HepG2 (cell line): ENCODE data around the gene SLC15A1. TPM values are rescaled to one million over a fixed set of nuclear protein-coding genes. Genes with fewer than 3 reads are reported as not detected.

Experiments
- ATAC-seq: fragments of 200-7000 bp; cut with Tn5 transposase; 3 replicates; pipeline ENCODE4 v1.9.1; 2020; ENCODE audit warnings: mild to moderate bottlenecking, moderate library complexity
- BruUV-seq: library from RNA; stranded (reverse); fragments of 400-500 nt; replicated peaks from 2 replicates; lab custom pipeline; 2021; lab: Mats Ljungman, UMichigan
- CTCF ChIA-PET: fragments of 300-600 bp; formaldehyde crosslinking; extraction: SDS; loops from one replicate; lab custom pipeline; 2021; ENCODE audit warnings: low total read pairs, inconsistent platforms, low intra/inter-chr PET ratio; lab: Yijun Ruan, JAX
- POLR2A ChIA-PET: fragments of 350-600 bp; sonication (Branson Sonifier 250); formaldehyde crosslinking; loops from one replicate; lab custom pipeline; 2020; ENCODE audit warnings: antibody characterized with exemption, inconsistent platforms; lab: Yijun Ruan, JAX
- DNase-seq: peaks from one replicate; pipeline ENCODE4 v3.0.0-alpha.2; 2015; ENCODE audit warnings: low spot score
- FAIRE-seq: peaks from 3 replicates; lab custom pipeline; 2011; peaks lifted over from hg19 to GRCh38; lab: Jason Lieb, UNC
- H2AFZ ChIP-seq: one replicate; pipeline ENCODE4 v1.6.1; 2011; ENCODE audit warnings: low read length, inconsistent platforms
- H3K27ac ChIP-seq: fragments of 300-600 bp; 3 replicates; pipeline ENCODE4 v1.8.0; 2011; ENCODE audit warnings: mixed run types, mild to moderate bottlenecking, mixed read lengths, low read length, inconsistent platforms; ENCODE audit not compliant: insufficient read depth; ENCODE audit errors: extremely low read length
- H3K27me3 ChIP-seq, 2 experiments: fragments of 200-600 bp in 1 of 2; 2 replicates in 1 of 2; 3 replicates in 1 of 2; pipeline versions ENCODE4 v1.6.0 to v1.8.0; 2011; ENCODE audit warnings: low read length in 2 of 2, mild to moderate bottlenecking in 2 of 2, moderate library complexity in 2 of 2, inconsistent platforms in 1 of 2; ENCODE audit not compliant: insufficient read depth in 2 of 2, control insufficient read depth in 1 of 2
- H3K36me3 ChIP-seq, 2 experiments: fragments of 200-600 bp in 1 of 2; replicated peaks in 1 of 2; 2 replicates in 1 of 2; 3 replicates in 1 of 2; pipeline versions ENCODE4 v1.5.1 to v1.8.0; 2011; ENCODE audit warnings: low read length in 2 of 2, inconsistent platforms in 1 of 2; ENCODE audit not compliant: insufficient read depth in 2 of 2, control insufficient read depth in 1 of 2
- H3K4me1 ChIP-seq: 2 replicates; pipeline ENCODE4 v1.5.1; 2012; ENCODE audit warnings: low read length, inconsistent platforms; ENCODE audit not compliant: insufficient read depth
- H3K4me2 ChIP-seq: 2 replicates; pipeline ENCODE4 v1.6.0; 2011; ENCODE audit warnings: low read depth, low read length, inconsistent platforms
- H3K4me3 ChIP-seq, 3 experiments: fragments of 200-600 bp in 1 of 3; sonication (generic), shearing (Covaris generic) in 1 of 3; replicated peaks in 1 of 3; 2 replicates each; pipeline ENCODE4 v1.5.1; 2011 to 2016; ENCODE audit warnings: low read length in 3 of 3, inconsistent platforms in 2 of 3, low read depth in 2 of 3, mild to moderate bottlenecking in 2 of 3, control low read depth in 1 of 3, mixed read lengths in 1 of 3; ENCODE audit not compliant: insufficient read depth in 1 of 3
- H3K79me2 ChIP-seq: one replicate; pipeline ENCODE4 v1.6.1; 2011; ENCODE audit warnings: low read length, inconsistent platforms; ENCODE audit not compliant: insufficient read depth
- H3K9ac ChIP-seq: 2 replicates; pipeline ENCODE4 v1.6.0; 2011; ENCODE audit warnings: mild to moderate bottlenecking, low read depth, low read length, inconsistent platforms; ENCODE audit not compliant: insufficient read depth
- H3K9me3 ChIP-seq: 2 replicates; pipeline ENCODE4 v1.5.1; 2012; ENCODE audit warnings: mild to moderate bottlenecking, low read length
- H4K20me1 ChIP-seq: 2 replicates; pipeline ENCODE4 v1.6.0; 2011; ENCODE audit warnings: inconsistent platforms, mild to moderate bottlenecking, low read length, moderate library complexity; ENCODE audit not compliant: insufficient read depth
- NCOA2 ChIP-seq: sonication (generic); formaldehyde crosslinking; IDR thresholded peaks from 2 replicates; pipeline ENCODE4 v1.8.0; 2022; ENCODE audit warnings: inconsistent platforms
- NFYC ChIP-seq: IDR thresholded peaks from 2 replicates; pipeline ENCODE4 v1.6.1; 2016; ENCODE audit warnings: missing genetic modification reagents, missing compliant biosample characterization
- SOX6 ChIP-seq, 2 experiments: fragments of 450-650 bp in 1 of 2; sonication (generic) in 1 of 2; formaldehyde crosslinking in 1 of 2; IDR thresholded peaks; 2 replicates each; pipeline versions ENCODE4 v1.4.0 to v1.6.1; 2017 to 2020; ENCODE audit warnings: antibody characterized with exemption in 1 of 2, mild to moderate bottlenecking in 1 of 2, missing genetic modification reagents in 1 of 2
- SYNCRIP ChIP-seq: fragments of 200-400 bp; formaldehyde crosslinking; IDR thresholded peaks from 2 replicates; pipeline ENCODE4 v1.6.1; 2018; ENCODE audit warnings: mild to moderate bottlenecking, low read depth, low read length; ENCODE audit not compliant: insufficient read depth
- ZNF274 ChIP-seq: sonication (generic); formaldehyde crosslinking; IDR thresholded peaks from 2 replicates; pipeline ENCODE4 v1.5.1; 2020; ENCODE audit warnings: mild to moderate bottlenecking, missing genetic modification reagents
- WGBS: methylation state at CpG from one replicate; pipeline ENCODE4 v1.1.6; 2017; ENCODE audit warnings: low lambda C conversion rate; 5-methylcytosine and 5-hydroxymethylcytosine counted together
- in situ Hi-C: cut with HindIII; loops from 2 replicates; pipeline ENCODE4 v1.10.0; 2017; ENCODE audit warnings: low pct_unique_long_range_greater_than_20kb; ENCODE audit not compliant: extremely low pct_ligation_motif_present
- intact Hi-C: fragments of 100-400 bp; cut with micrococcal nuclease; formaldehyde crosslinking; loops from one replicate; pipeline ENCODE4 v1.10.0; 2022; ENCODE audit not compliant: unreplicated experiment
- polyA plus RNA-seq, 8 experiments: library from polyadenylated mRNA; depleted of rRNA in 3 of 8; stranded (reverse) in 7 of 8; unstranded in 1 of 8; fragments of >200 nt; fragmentation: Illumina TruSeq in 4 of 8; extraction: Trizol in 4 of 8; gene quantifications; 2 replicates each; pipeline versions ENCODE4 v1.2.1 to v1.2.3, GENCODE V29; 2011 to 2016; ENCODE audit warnings: low read depth in 4 of 8, missing spikeins in 1 of 8, mixed read lengths in 1 of 8; ENCODE audit not compliant: insufficient read depth in 1 of 8
- total RNA-seq, 5 experiments: library from RNA; depleted of rRNA; stranded (reverse); fragments of >200 nt; fragmentation: Illumina TruSeq; extraction: Trizol; gene quantifications; 2 replicates each; pipeline ENCODE4 v1.2.3, GENCODE V29; 2016; ENCODE audit warnings: low read depth in 1 of 5

SLC15A1 gene
- total and polyA plus RNA-seq, 2 of the 13 experiments (the other 11 are each of a cell fraction or from before 2014, with no cell fraction given): 0.17 to 0.20 TPM

DNA sequence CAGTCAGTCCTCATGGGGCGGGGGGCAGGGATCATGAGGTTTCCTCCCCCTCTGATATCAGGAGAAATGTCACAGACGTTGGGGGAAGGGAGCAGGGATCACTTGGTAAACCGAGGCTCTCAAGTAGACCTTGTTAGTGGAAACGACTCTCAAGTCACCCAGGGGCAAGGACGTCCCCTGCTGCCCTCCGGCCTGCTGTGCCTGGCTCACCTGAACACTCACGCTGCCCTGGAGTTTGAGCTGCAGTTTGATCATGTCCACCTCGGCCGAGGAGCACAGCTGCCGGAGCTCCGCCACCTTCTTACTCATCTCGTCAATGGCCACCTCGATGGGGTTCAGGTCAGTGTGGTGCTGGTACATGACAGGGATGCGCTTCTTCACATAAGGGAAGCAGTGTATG, 47.6 kb upstream of the SLC15A1 start:
- TF ChIP-seq NFYC (CRISPR knock-in tag) (no peak), ZNF274 (CRISPR knock-in tag) (no peak), SYNCRIP (no peak)
- FAIRE-seq (no peak), ATAC-seq (no peak), DNase-seq (no peak)
- in situ Hi-C loops (no loop called here), intact Hi-C loops (no loop called here)
- Histone ChIP-seq H3K4me3 (no peak overlapping the region), H3K9me3 (no peaks in the 10 kb centered on the region), H3K27me3 (no peaks in the 10 kb centered on the region), H3K9ac (no peak overlapping the region), H3K4me2 (no peak overlapping the region), H3K79me2 (no peaks in the 10 kb centered on the region), H3K36me3 (no peaks in the 10 kb centered on the region), H4K20me1 (no peaks in the 10 kb centered on the region), H3K4me1 (peaks cover 15% of the 10 kb centered on the region), H2AFZ (no peak overlapping the region), H3K27ac (no peak overlapping the region)
- BruUV-seq: no TSS peak
- POLR2A ChIA-PET: no interaction called here
- WGBS: 92% methylated on average over 2 of the region's 14 CpGs
- CTCF ChIA-PET: no interaction called here

DNA sequence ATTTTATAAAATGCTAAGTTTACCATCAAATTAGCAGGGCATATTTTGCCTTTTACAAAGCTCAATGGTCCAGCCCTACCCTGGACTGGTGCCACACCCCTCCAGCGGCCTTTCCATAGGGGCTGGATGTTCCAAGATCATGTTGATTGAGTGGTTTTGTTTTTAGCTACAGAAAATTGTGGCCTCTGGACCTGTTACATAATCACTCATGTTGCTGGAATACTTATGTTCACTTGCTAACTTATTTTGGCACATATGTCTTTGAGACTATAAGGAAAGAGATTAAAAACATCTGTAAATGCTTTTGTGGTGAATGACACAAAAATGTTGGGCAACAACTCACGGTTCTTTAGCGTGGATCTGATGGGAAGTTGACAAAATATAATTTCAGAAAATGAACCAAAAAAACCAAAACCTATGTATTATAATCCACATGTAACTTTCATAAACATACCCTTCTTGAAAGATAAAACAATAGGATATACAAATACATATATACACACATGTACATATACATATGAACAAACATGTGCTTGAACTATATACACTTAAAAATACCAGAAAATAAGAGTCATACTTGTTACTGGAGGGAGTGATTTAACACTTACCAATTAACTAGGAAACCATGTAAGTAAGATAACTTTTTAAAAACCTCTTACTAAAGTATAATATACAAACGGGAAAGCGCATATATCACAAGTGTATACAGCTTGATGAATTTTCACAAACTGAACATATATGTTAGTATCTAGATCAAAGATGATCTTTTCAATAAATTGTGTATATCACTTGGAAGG, 46.6 kb upstream of the SLC15A1 start:
- FAIRE-seq (no peak), DNase-seq (peak; percentile 8), ATAC-seq (no peak)
- Histone ChIP-seq H3K4me3 (no peak overlapping the region), H3K27me3 (no peaks in the 10 kb centered on the region), H3K79me2 (no peaks in the 10 kb centered on the region), H3K9me3 (no peaks in the 10 kb centered on the region), H3K36me3 (no peaks in the 10 kb centered on the region), H3K27ac (no peak overlapping the region), H3K9ac (no peak overlapping the region), H2AFZ (no peak overlapping the region), H3K4me1 (peaks cover 15% of the 10 kb centered on the region), H3K4me2 (no peak overlapping the region), H4K20me1 (no peaks in the 10 kb centered on the region)
- in situ Hi-C loops (no loop called here), intact Hi-C loops (no loop called here)
- BruUV-seq: no TSS peak
- TF ChIP-seq SOX6 (IDR thresholded peaks at IDR 0.05) (no peak), SOX6 (CRISPR knock-in tag; IDR thresholded peaks at IDR 0.05) (no peak), NCOA2 (CRISPR knock-in tag) (no peak)
- POLR2A ChIA-PET: no interaction called here
- CTCF ChIA-PET: no interaction called here
- WGBS: 61% methylated on average over 5 of the region's 5 CpGs
